ENCODE measurements around the gene PMM2. TPM values are rescaled to one million over a fixed set of nuclear protein-coding genes. Genes with fewer than 3 reads are reported as not detected.

The PMM2 gene
- total and polyA plus RNA-seq, 2 donors from 2014 or later, result 21.5 to 39.5 TPM

GRCh38 chr16:8812162-8812843 is 14.7 kb downstream of the PMM2 start:
- TF ChIP-seq CTCF (IDR thresholded peaks at IDR 0.05; ENCODE audit: borderline replicate concordance, extremely low read depth, insufficient read depth), result no peak
- intact Hi-C loops (cut with DNase I), result no loop called here
- peaks cover 13 to 50% (median 46%) of the 10 kb centered on the region in 3 donors for H3K36me3 ChIP-seq (ENCODE audit: control insufficient read depth in 2 of 3, insufficient read depth in 3 of 3, low read length in 3 of 3)

GRCh38 chr16:8814095-8814806 is 16.6 kb downstream of the PMM2 start:
- H3K36me3 ChIP-seq (ENCODE audit: control insufficient read depth in 2 of 3, insufficient read depth in 3 of 3, low read length in 3 of 3), result peaks cover 9 to 41% (median 35%) of the 10 kb centered on the region in 3 donors

More at GRCh38 chr16:8812162-8812843, 14.7 kb downstream of the PMM2 start:
- no peak overlapping the region for H3K4me3 ChIP-seq (ENCODE audit: low read length in 3 of 3)
- H3K27me3 ChIP-seq (ENCODE audit: control insufficient read depth, insufficient read depth, low read length), result no peaks in the 10 kb centered on the region
- H3K9me3 ChIP-seq (ENCODE audit: control insufficient read depth in 2 of 3, insufficient read depth in 1 of 3, low read length in 3 of 3), result no peaks in the 10 kb centered on the region
- no peaks in the 10 kb centered on the region for H3K4me1 ChIP-seq (ENCODE audit: control insufficient read depth in 2 of 3, insufficient read depth in 2 of 3, low read depth in 1 of 3, low read length in 3 of 3)
- H3K9ac ChIP-seq (ENCODE audit: low read length in 3 of 3), result no peak overlapping the region
- H3K27ac ChIP-seq (ENCODE audit: low read depth in 2 of 2, low read length in 2 of 2), result no peak overlapping the region
- DNase-seq, result no peak
- no peak for FAIRE-seq

GRCh38 chr16:8816967-8817655 is 19.5 kb downstream of the PMM2 start:
- Histone ChIP-seq H3K9ac (ENCODE audit: low read length in 3 of 3) (no peak overlapping the region), H3K9me3 (ENCODE audit: control insufficient read depth in 2 of 3, insufficient read depth in 1 of 3, low read length in 3 of 3) (no peaks in the 10 kb centered on the region), H3K36me3 (ENCODE audit: control insufficient read depth in 2 of 3, insufficient read depth in 3 of 3, low read length in 3 of 3) (peaks cover 4 to 28% (median 25%) of the 10 kb centered on the region in 3 donors), H3K4me1 (ENCODE audit: control insufficient read depth in 2 of 3, insufficient read depth in 2 of 3, low read depth in 1 of 3, low read length in 3 of 3) (no peaks in the 10 kb centered on the region), H3K27ac (ENCODE audit: low read depth in 2 of 2, low read length in 2 of 2) (no peak overlapping the region), H3K27me3 (ENCODE audit: control insufficient read depth, insufficient read depth, low read length) (no peaks in the 10 kb centered on the region), H3K4me3 (ENCODE audit: low read length in 3 of 3) (no peak overlapping the region)
- intact Hi-C loops (cut with DNase I), result no loop called here
- DNase-seq (no peak), FAIRE-seq (no peak)
- TF ChIP-seq CTCF (IDR thresholded peaks at IDR 0.05; ENCODE audit: borderline replicate concordance, extremely low read depth, insufficient read depth), result no peak

More at GRCh38 chr16:8814095-8814806, 16.6 kb downstream of the PMM2 start:
- H3K9ac ChIP-seq (ENCODE audit: low read length in 3 of 3), result no peak overlapping the region
- H3K27me3 ChIP-seq (ENCODE audit: control insufficient read depth, insufficient read depth, low read length), result no peaks in the 10 kb centered on the region
- no peak overlapping the region for H3K4me3 ChIP-seq (ENCODE audit: low read length in 3 of 3)
- TF ChIP-seq CTCF (IDR thresholded peaks at IDR 0.05; ENCODE audit: borderline replicate concordance, extremely low read depth, insufficient read depth), result no peak
- no peaks in the 10 kb centered on the region for H3K9me3 ChIP-seq (ENCODE audit: control insufficient read depth in 2 of 3, insufficient read depth in 1 of 3, low read length in 3 of 3)
- intact Hi-C loops (cut with DNase I), result no loop called here
- no peak for FAIRE-seq
- DNase-seq, result no peak
- no peaks in the 10 kb centered on the region for H3K4me1 ChIP-seq (ENCODE audit: control insufficient read depth in 2 of 3, insufficient read depth in 2 of 3, low read depth in 1 of 3, low read length in 3 of 3)
- H3K27ac ChIP-seq (ENCODE audit: low read depth in 2 of 2, low read length in 2 of 2), result no peak overlapping the region

Data from kidney (tissue), 14 donors.